Suprapubic skin (tissue), 4 donors: ENCODE results near the gene CRYBA2. TPM values are rescaled to one million over a fixed set of nuclear protein-coding genes. Genes with fewer than 3 reads are reported as not detected.

Experiments
- DNase-seq, 2 donors: peaks; one replicate each; pipeline ENCODE4 v3.0.0-alpha.2; 2019; ENCODE audit warnings: low spot score in 2 of 2
- H3K27ac ChIP-seq: fragments of 200-600 bp; sonication (generic); one replicate; pipeline ENCODE4 v1.5.1; 2019
- H3K27me3 ChIP-seq: fragments of 200-600 bp; sonication (generic); one replicate; pipeline ENCODE4 v1.5.1; 2019
- H3K36me3 ChIP-seq: fragments of 200-600 bp; sonication (generic); one replicate; pipeline ENCODE4 v1.5.1; 2019
- H3K4me1 ChIP-seq: fragments of 200-600 bp; sonication (generic); one replicate; pipeline ENCODE4 v1.5.1; 2019
- H3K4me3 ChIP-seq: fragments of 200-600 bp; sonication (generic); one replicate; pipeline ENCODE4 v1.5.1; 2019; ENCODE audit warnings: mild to moderate bottlenecking
- H3K9me3 ChIP-seq: fragments of 200-600 bp; sonication (generic); one replicate; pipeline ENCODE4 v1.5.1; 2019
- CTCF ChIP-seq, 2 donors: fragments of 200-600 bp in 1 of 2; fragments of 450-650 bp in 1 of 2; sonication (generic) in 1 of 2; IDR thresholded peaks; one replicate each; pipeline ENCODE4 v1.5.1; 2016 to 2019; ENCODE audit warnings: antibody characterized with exemption in 2 of 2, mild to moderate bottlenecking in 1 of 2, moderate library complexity in 1 of 2
- EP300 ChIP-seq: sonication (generic); formaldehyde crosslinking; IDR thresholded peaks from one replicate; pipeline ENCODE4 v1.6.1; 2017; ENCODE audit warnings: antibody characterized with exemption
- POLR2A ChIP-seq, 2 donors: fragments of 450-650 bp; IDR thresholded peaks; one replicate each; pipeline ENCODE4 v1.6.1; 2017; ENCODE audit warnings: antibody characterized with exemption in 2 of 2, mild to moderate bottlenecking in 2 of 2, moderate library complexity in 2 of 2
- POLR2AphosphoS5 ChIP-seq, 3 donors: sonication (generic); formaldehyde crosslinking; IDR thresholded peaks; one replicate each; pipeline ENCODE4 v1.6.1; 2017; ENCODE audit warnings: antibody characterized with exemption in 3 of 3
- WGBS: methylation state at CpG from one replicate; pipeline ENCODE4 v1.1.5; 2018; 5-methylcytosine and 5-hydroxymethylcytosine counted together
- total RNA-seq, 4 donors: library from RNA; depleted of rRNA; stranded (reverse); fragments of >200 nt; gene quantifications; one replicate each; pipeline ENCODE4 v1.1.0, GENCODE V29; 2016

Gene CRYBA2
- total RNA-seq, 4 donors from 2014 or later, result not detected

GRCh38 chr2:219022041-219022440 lies 28.8 kb upstream of the CRYBA2 start:
- WGBS, result 86% methylated on average over 12 of the region's 12 CpGs
- TF ChIP-seq POLR2A (IDR thresholded peaks at IDR 0.05) (no peak), POLR2AphosphoS5 (IDR thresholded peaks at IDR 0.05) (no peak), EP300 (no peak), CTCF (IDR thresholded peaks at IDR 0.05) (no peak)
- no peak overlapping the region for H3K27ac ChIP-seq

GRCh38 chr2:219021591-219021990 lies 28.4 kb upstream of the CRYBA2 start:
- H3K27ac ChIP-seq, result no peak overlapping the region
- H3K4me3 ChIP-seq, result no peak overlapping the region
- no peaks in the 10 kb centered on the region for H3K9me3 ChIP-seq
- TF ChIP-seq CTCF (IDR thresholded peaks at IDR 0.05) (no peak), POLR2AphosphoS5 (IDR thresholded peaks at IDR 0.05) (no peak), EP300 (no peak), POLR2A (IDR thresholded peaks at IDR 0.05) (no peak)
- H3K27me3 ChIP-seq, result peaks cover 11% of the 10 kb centered on the region
- DNase-seq, result no peak
- H3K36me3 ChIP-seq, result no peaks in the 10 kb centered on the region
- WGBS, result 42% methylated on average over 9 of the region's 9 CpGs
- no peaks in the 10 kb centered on the region for H3K4me1 ChIP-seq

More at GRCh38 chr2:219022041-219022440, 28.8 kb upstream of the CRYBA2 start:
- no peak overlapping the region for H3K4me3 ChIP-seq
- peaks cover 11% of the 10 kb centered on the region for H3K27me3 ChIP-seq
- no peaks in the 10 kb centered on the region for H3K4me1 ChIP-seq
- no peak for DNase-seq
- H3K9me3 ChIP-seq, result no peaks in the 10 kb centered on the region
- no peaks in the 10 kb centered on the region for H3K36me3 ChIP-seq

GRCh38 chr2:219020604-219021365 lies 27.6 kb upstream of the CRYBA2 start:
- H3K4me3 ChIP-seq, result no peak overlapping the region
- peaks cover 11% of the 10 kb centered on the region for H3K27me3 ChIP-seq
- H3K27ac ChIP-seq, result no peak overlapping the region
- TF ChIP-seq EP300 (no peak), POLR2AphosphoS5 (IDR thresholded peaks at IDR 0.05) (no peak), CTCF (IDR thresholded peaks at IDR 0.05) (no peak)
- H3K36me3 ChIP-seq, result no peaks in the 10 kb centered on the region
- no peaks in the 10 kb centered on the region for H3K9me3 ChIP-seq
- 38% methylated on average over 10 of the region's 11 CpGs for WGBS
- no peaks in the 10 kb centered on the region for H3K4me1 ChIP-seq
- DNase-seq, result no peak

- Histone ChIP-seq H3K4me1 (no peaks in the 10 kb centered on the region), H3K4me3 (no peak overlapping the region), H3K36me3 (no peaks in the 10 kb centered on the region), H3K27ac (no peak overlapping the region), H3K9me3 (no peaks in the 10 kb centered on the region), H3K27me3 (peaks cover 11% of the 10 kb centered on the region)
- WGBS, result 60% methylated on average over 2 of the region's 6 CpGs
- no peak for TF ChIP-seq POLR2A (IDR thresholded peaks at IDR 0.05)
- no peak for TF ChIP-seq POLR2AphosphoS5 (IDR thresholded peaks at IDR 0.05)
- TF ChIP-seq EP300, result no peak
- TF ChIP-seq CTCF (IDR thresholded peaks at IDR 0.05), result no peak
- DNase-seq, result no peak
Measured at GRCh38 chr2:219019436-219019835, 26.2 kb upstream of the CRYBA2 start.

- H3K27me3 ChIP-seq, result peaks cover 16% of the 10 kb centered on the region
- no peak overlapping the region for H3K4me3 ChIP-seq
- WGBS, result 83% methylated on average over 8 of the region's 10 CpGs
- H3K4me1 ChIP-seq, result no peaks in the 10 kb centered on the region
- no peak overlapping the region for H3K27ac ChIP-seq
- H3K36me3 ChIP-seq, result no peaks in the 10 kb centered on the region
- DNase-seq, result no peak
- TF ChIP-seq POLR2A (IDR thresholded peaks at IDR 0.05), result no peak
- TF ChIP-seq CTCF (IDR thresholded peaks at IDR 0.05), result no peak
- no peak for TF ChIP-seq EP300
- no peak for TF ChIP-seq POLR2AphosphoS5 (IDR thresholded peaks at IDR 0.05)
- H3K9me3 ChIP-seq, result no peaks in the 10 kb centered on the region
Measured at GRCh38 chr2:219018726-219019125, 25.5 kb upstream of the CRYBA2 start.
